ENCODE measurements around the gene GPHN.

GPHN gene

GRCh38 chr14:67137744-67138371, 629.9 kb downstream of the GPHN start:
- TF ChIP-seq, protein P1, sequence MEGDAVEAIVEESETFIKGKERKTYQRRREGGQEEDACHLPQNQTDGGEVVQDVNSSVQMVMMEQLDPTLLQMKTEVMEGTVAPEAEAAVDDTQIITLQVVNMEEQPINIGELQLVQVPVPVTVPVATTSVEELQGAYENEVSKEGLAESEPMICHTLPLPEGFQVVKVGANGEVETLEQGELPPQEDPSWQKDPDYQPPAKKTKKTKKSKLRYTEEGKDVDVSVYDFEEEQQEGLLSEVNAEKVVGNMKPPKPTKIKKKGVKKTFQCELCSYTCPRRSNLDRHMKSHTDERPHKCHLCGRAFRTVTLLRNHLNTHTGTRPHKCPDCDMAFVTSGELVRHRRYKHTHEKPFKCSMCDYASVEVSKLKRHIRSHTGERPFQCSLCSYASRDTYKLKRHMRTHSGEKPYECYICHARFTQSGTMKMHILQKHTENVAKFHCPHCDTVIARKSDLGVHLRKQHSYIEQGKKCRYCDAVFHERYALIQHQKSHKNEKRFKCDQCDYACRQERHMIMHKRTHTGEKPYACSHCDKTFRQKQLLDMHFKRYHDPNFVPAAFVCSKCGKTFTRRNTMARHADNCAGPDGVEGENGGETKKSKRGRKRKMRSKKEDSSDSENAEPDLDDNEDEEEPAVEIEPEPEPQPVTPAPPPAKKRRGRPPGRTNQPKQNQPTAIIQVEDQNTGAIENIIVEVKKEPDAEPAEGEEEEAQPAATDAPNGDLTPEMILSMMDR (IDR thresholded peaks at IDR 0.05; ENCODE audit: low read depth, low read length), result peak; percentile 51
- no peaks in the 10 kb centered on the region for H3K36me3 ChIP-seq
- no peaks in the 10 kb centered on the region for H3K9me3 ChIP-seq
- H3K4me1 ChIP-seq, result no peaks in the 10 kb centered on the region
- no peaks in the 10 kb centered on the region for H3K27me3 ChIP-seq
- no peak overlapping the region for H3K4me3 ChIP-seq (ENCODE audit: low read depth, low read length)
- DNase-seq, result no peak

DNA sequence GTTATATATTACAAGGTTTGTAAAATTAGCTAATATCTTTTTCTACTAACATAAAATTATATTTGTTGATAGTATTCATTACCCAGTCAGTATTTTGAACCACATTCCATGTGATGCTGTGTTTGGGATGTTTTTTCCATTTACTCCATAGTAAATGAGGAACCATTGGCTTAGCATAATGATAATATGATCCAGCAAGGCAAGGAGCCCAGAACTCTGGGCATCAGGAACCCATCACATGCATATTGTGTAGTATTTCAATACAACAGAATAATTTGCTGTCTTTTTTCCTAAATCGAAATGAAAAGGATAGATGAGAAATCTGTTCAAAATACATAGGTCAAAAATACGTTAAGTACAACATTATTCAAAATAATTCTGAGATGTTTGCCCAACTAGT, 632.6 kb downstream of the GPHN start:
- TF ChIP-seq, protein P1 (IDR thresholded peaks at IDR 0.05; ENCODE audit: low read depth, low read length), result no peak
- Histone ChIP-seq H3K4me3 (ENCODE audit: low read depth, low read length) (no peak overlapping the region), H3K4me1 (no peaks in the 10 kb centered on the region), H3K36me3 (no peaks in the 10 kb centered on the region), H3K9me3 (no peaks in the 10 kb centered on the region), H3K27me3 (no peaks in the 10 kb centered on the region)
- DNase-seq, result no peak

DNA sequence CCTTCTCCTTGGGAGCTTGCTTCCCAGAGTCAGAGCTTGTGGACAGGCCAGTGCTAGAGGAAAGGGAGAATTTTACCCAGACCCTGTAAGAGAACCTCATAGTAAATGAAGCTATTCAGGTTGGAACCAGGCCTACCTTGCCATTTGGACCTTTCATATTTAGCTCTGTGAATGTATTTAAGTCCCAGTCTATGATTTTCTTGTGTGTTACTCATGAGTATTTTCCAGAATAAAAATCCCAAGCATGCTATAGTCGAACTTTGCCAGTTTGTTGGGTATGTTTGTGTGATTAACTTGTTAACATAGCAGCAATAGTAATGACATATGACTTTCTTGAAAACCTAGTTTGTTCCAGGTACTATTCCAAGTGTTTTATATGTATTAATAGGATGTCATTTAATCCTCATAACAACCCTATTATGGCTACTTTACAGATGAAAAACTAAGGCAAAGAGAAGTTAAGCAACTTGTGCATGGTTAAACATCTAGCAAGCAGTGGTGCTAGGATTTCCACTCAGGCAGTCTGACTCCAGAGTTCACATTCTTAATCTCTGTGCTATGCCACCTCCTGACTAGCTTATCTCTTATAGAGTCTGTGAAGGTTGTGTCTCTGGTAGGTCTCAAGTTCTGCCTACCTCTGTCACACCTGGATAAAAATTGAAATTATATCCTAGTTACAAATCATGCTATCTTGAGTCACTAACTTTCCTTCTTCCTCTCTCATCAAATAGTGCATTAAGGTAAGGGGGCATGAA, 633.4 kb downstream of the GPHN start:
- no peaks in the 10 kb centered on the region for H3K9me3 ChIP-seq
- H3K36me3 ChIP-seq, result no peaks in the 10 kb centered on the region
- no peaks in the 10 kb centered on the region for H3K27me3 ChIP-seq
- H3K4me1 ChIP-seq, result no peaks in the 10 kb centered on the region
- TF ChIP-seq, protein P1 (IDR thresholded peaks at IDR 0.05; ENCODE audit: low read depth, low read length), result no peak
- no peak for DNase-seq
- H3K4me3 ChIP-seq (ENCODE audit: low read depth, low read length), result no peak overlapping the region

- H3K9me3 ChIP-seq, result no peaks in the 10 kb centered on the region
- H3K4me3 ChIP-seq (ENCODE audit: low read depth, low read length), result no peak overlapping the region
- TF ChIP-seq, protein P1 (IDR thresholded peaks at IDR 0.05; ENCODE audit: low read depth, low read length), result peak; percentile 37
- no peak for DNase-seq
- H3K4me1 ChIP-seq, result no peaks in the 10 kb centered on the region
- no peaks in the 10 kb centered on the region for H3K36me3 ChIP-seq
- H3K27me3 ChIP-seq, result no peaks in the 10 kb centered on the region
These were observed 643.2 kb downstream of the GPHN start for GRCh38 chr14:67151082-67151666.

DNA sequence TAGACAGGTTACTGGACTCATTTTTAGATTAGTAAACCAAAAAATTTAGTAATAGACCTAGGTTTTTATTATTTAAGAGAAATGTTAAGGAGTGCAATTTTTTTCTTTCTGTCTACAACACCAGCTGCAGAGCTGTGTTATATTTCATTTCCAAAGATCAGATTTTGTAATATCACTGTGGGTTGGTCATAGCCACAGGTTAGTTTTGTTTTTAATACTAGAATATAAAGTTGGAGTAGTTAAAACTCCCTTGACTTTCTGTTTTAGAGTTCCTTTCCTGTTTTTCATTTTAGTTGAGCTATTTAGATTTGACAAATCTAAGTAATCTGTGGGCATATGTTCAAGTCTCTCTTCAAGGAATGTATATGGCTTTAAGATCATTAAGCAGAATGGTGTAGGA, 650.6 kb downstream of the GPHN start:
- no peak overlapping the region for H3K4me3 ChIP-seq (ENCODE audit: low read depth, low read length)
- DNase-seq, result no peak
- TF ChIP-seq, protein P1 (IDR thresholded peaks at IDR 0.05; ENCODE audit: low read depth, low read length), result no peak
- H3K36me3 ChIP-seq, result no peaks in the 10 kb centered on the region
- no peaks in the 10 kb centered on the region for H3K4me1 ChIP-seq
- H3K27me3 ChIP-seq, result no peaks in the 10 kb centered on the region
- H3K9me3 ChIP-seq, result no peaks in the 10 kb centered on the region

- Histone ChIP-seq H3K4me3 (ENCODE audit: low read depth, low read length) (no peak overlapping the region), H3K27me3 (no peaks in the 10 kb centered on the region), H3K9me3 (no peaks in the 10 kb centered on the region), H3K36me3 (no peaks in the 10 kb centered on the region), H3K4me1 (no peaks in the 10 kb centered on the region)
- TF ChIP-seq, protein P1 (IDR thresholded peaks at IDR 0.05; ENCODE audit: low read depth, low read length), result no peak
- DNase-seq, result no peak
These were observed 654.4 kb downstream of the GPHN start for GRCh38 chr14:67162385-67162784.

All from BE2C (cell line).